Fibroblast of the aortic adventitia (primary cell): Measurements from ENCODE around the gene PDHX. TPM values are rescaled to one million over a fixed set of nuclear protein-coding genes. Genes with fewer than 3 reads are reported as not detected.

Experiments used
- DNase-seq: peaks from one replicate; pipeline ENCODE4 v3.0.0-alpha.2; 2010; ENCODE audit warnings: low read depth
- H3K4me3 ChIP-seq: 2 replicates; pipeline ENCODE4 v1.5.1; 2011; ENCODE audit warnings: low read depth, mild to moderate bottlenecking, control low read depth, low read length, moderate library complexity
- small RNA-seq: library from RNA; depleted of rRNA; stranded (forward); fragments of <200 nt; gene quantifications from one replicate; pipeline ENCODE3, GENCODE V24; 2012
- total RNA-seq: library from RNA; depleted of rRNA; stranded (reverse); fragments of >200 nt; gene quantifications from 2 replicates; pipeline ENCODE4 v1.2.3, GENCODE V29; 2012; ENCODE audit warnings: low replicate concordance
- TF ChIP-seq, protein P1 (sequence below): IDR thresholded peaks from 2 replicates; pipeline ENCODE4 v1.5.1; 2011; ENCODE audit warnings: mild to moderate bottlenecking, low read length, control low read depth, inconsistent platforms; ENCODE audit not compliant: insufficient read depth

The PDHX gene
- total RNA-seq, 1 donor = 36.6 TPM

- no peak for DNase-seq
- TF ChIP-seq, protein P1, sequence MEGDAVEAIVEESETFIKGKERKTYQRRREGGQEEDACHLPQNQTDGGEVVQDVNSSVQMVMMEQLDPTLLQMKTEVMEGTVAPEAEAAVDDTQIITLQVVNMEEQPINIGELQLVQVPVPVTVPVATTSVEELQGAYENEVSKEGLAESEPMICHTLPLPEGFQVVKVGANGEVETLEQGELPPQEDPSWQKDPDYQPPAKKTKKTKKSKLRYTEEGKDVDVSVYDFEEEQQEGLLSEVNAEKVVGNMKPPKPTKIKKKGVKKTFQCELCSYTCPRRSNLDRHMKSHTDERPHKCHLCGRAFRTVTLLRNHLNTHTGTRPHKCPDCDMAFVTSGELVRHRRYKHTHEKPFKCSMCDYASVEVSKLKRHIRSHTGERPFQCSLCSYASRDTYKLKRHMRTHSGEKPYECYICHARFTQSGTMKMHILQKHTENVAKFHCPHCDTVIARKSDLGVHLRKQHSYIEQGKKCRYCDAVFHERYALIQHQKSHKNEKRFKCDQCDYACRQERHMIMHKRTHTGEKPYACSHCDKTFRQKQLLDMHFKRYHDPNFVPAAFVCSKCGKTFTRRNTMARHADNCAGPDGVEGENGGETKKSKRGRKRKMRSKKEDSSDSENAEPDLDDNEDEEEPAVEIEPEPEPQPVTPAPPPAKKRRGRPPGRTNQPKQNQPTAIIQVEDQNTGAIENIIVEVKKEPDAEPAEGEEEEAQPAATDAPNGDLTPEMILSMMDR = no peak
- H3K4me3 ChIP-seq = no peak overlapping the region
Observed at GRCh38 chr11:35045236-35045820, 128.9 kb downstream of the PDHX start.

Small RNA genes lying within 50 kb of the gene (small RNA-seq; reads per million reads assigned to genes)
- not detected for gene MIR1343

Other genes with a start within 250 kb of the PDHX start
- gene APIP, start 239 bp upstream of the PDHX start, total RNA-seq = 24.9 and 32.4 TPM in 2 replicates
- 242 and 458 TPM in 2 replicates for gene CD44, start 222.6 kb downstream of the PDHX start, total RNA-seq